Stomach (tissue), 9 donors: ENCODE results near the gene ERBB4. TPM values are rescaled to one million over a fixed set of nuclear protein-coding genes. Genes with fewer than 3 reads are reported as not detected.
"Not testable (repeated sequence)": the region's sequence is repeated elsewhere in the genome, so short reads cannot be mapped to it uniquely, and the experiment has no call there.

Source experiments
- DNase-seq, 2 donors: peaks; one replicate each; pipeline versions ENCODE4 v3.0.0 to v3.0.0-alpha.2; 2013 to 2019
- H3K27ac ChIP-seq, 5 donors: fragments of 200-600 bp in 4 of 5; sonication (generic) in 4 of 5; one replicate each; pipeline ENCODE4 v1.5.1; 2013 to 2019; ENCODE audit warnings: mild to moderate bottlenecking in 1 of 5, moderate library complexity in 1 of 5
- H3K27me3 ChIP-seq, 3 donors: fragments of 200-600 bp; sonication (generic); one replicate each; pipeline ENCODE4 v1.5.1; 2017 to 2019; ENCODE audit warnings: mixed run types in 1 of 3
- H3K36me3 ChIP-seq, 4 donors: fragments of 200-600 bp; sonication (generic); 1 replicate in 3 of 4; 2 replicates in 1 of 4; pipeline ENCODE4 v1.5.1; 2016 to 2019
- H3K4me1 ChIP-seq, 4 donors: fragments of 200-600 bp; sonication (generic); one replicate each; pipeline ENCODE4 v1.5.1; 2016 to 2019
- H3K4me3 ChIP-seq, 4 donors: fragments of 200-600 bp; sonication (generic) in 3 of 4; one replicate each; pipeline ENCODE4 v1.5.1; 2016 to 2019; ENCODE audit warnings: mild to moderate bottlenecking in 1 of 4
- H3K9me3 ChIP-seq, 4 donors: fragments of 200-600 bp; sonication (generic); one replicate each; pipeline ENCODE4 v1.5.1; 2016 to 2019
- EP300 ChIP-seq: sonication (generic); formaldehyde crosslinking; IDR thresholded peaks from one replicate; pipeline ENCODE4 v1.6.1; 2017; ENCODE audit warnings: antibody characterized with exemption
- POLR2A ChIP-seq, 4 donors: fragments of 450-650 bp; IDR thresholded peaks; one replicate each; pipeline ENCODE4 v1.6.1; 2016; ENCODE audit warnings: antibody characterized with exemption in 4 of 4, control low read depth in 2 of 4, mild to moderate bottlenecking in 1 of 4, moderate library complexity in 1 of 4
- POLR2AphosphoS5 ChIP-seq, 3 donors: sonication (generic); formaldehyde crosslinking; IDR thresholded peaks; one replicate each; pipeline ENCODE4 v1.6.1; 2016; ENCODE audit warnings: antibody characterized with exemption in 3 of 3
- WGBS, 5 donors: extraction: QIAGEN DNeasy Blood & Tissue Kit in 3 of 5; methylation state at CpG; one replicate each; pipeline versions ENCODE4 v1.1.5 to v1.1.7; 2013 to 2018; 5-methylcytosine and 5-hydroxymethylcytosine counted together
- intact Hi-C: fragments of 100-400 bp; cut with DNase I; formaldehyde crosslinking; loops from one replicate; pipeline ENCODE4 v1.15.1; 2023; ENCODE audit warnings: low total_unique reads
- polyA plus RNA-seq, 3 donors: library from polyadenylated mRNA; stranded (reverse); fragments of 200-250 nt; gene quantifications; one replicate each; pipeline ENCODE4 v1.2.3, GENCODE V29; 2013
- total RNA-seq, 5 donors: library from RNA; depleted of rRNA; stranded (reverse); fragments of >200 nt; gene quantifications; one replicate each; pipeline versions ENCODE4 v1.1.0 to v1.2.3, GENCODE V29; 2014 to 2016
- TF ChIP-seq, protein P1 (sequence below), 7 experiments: fragments of 450-650 bp in 4 of 7; fragments of 200-600 bp in 3 of 7; sonication (generic) in 3 of 7; IDR thresholded peaks; one replicate each; pipeline ENCODE4 v1.5.1; 2016 to 2019; ENCODE audit warnings: antibody characterized with exemption in 7 of 7, control low read depth in 2 of 7, mild to moderate bottlenecking in 1 of 7
- donor health status: healthy with polysubstance abuse.
- donor health status: Bipolar disorder and iron deficiency.
- donor health status: healthy.

Gene ERBB4
- total and polyA plus RNA-seq, 8 donors = 0.12 to 2.5 (median 0.45) TPM; not detected in 1

DNA sequence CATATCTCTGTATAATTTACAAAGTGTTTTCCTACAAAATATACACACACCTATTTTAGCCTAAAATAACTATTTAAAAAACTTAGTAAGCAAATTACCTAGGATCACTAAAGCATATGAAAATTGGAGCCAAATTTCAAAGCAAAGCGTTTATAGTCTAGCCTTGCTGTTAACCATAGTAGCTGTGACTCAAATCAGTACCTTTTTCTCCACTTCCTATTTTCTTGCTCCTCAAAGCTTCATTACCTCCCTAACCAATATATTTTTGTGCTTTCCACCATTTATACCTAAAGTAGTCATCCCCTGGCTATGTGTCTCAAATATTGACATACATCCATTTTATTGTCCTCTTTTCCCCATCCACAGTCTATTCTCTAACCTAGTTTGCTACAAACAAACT, 73.1 kb downstream of the ERBB4 start:
- Histone ChIP-seq H3K27ac (no peak overlapping the region), H3K4me3 (no peak overlapping the region), H3K4me1 (no peaks in the 10 kb centered on the region), H3K9me3 (peaks cover 0 to 7% (median 0%) of the 10 kb centered on the region in 4 donors), H3K27me3 (no peaks in the 10 kb centered on the region), H3K36me3 (no peaks in the 10 kb centered on the region)
- intact Hi-C loops = no loop called here
- DNase-seq = no peak
- 86 to 98% (median 90%) methylated on average over 1 of the region's 1 CpG for WGBS, 5 donors
- TF ChIP-seq POLR2A (IDR thresholded peaks at IDR 0.05) = no peak
- TF ChIP-seq POLR2AphosphoS5 (IDR thresholded peaks at IDR 0.05) = no peak
- TF ChIP-seq, protein P1, sequence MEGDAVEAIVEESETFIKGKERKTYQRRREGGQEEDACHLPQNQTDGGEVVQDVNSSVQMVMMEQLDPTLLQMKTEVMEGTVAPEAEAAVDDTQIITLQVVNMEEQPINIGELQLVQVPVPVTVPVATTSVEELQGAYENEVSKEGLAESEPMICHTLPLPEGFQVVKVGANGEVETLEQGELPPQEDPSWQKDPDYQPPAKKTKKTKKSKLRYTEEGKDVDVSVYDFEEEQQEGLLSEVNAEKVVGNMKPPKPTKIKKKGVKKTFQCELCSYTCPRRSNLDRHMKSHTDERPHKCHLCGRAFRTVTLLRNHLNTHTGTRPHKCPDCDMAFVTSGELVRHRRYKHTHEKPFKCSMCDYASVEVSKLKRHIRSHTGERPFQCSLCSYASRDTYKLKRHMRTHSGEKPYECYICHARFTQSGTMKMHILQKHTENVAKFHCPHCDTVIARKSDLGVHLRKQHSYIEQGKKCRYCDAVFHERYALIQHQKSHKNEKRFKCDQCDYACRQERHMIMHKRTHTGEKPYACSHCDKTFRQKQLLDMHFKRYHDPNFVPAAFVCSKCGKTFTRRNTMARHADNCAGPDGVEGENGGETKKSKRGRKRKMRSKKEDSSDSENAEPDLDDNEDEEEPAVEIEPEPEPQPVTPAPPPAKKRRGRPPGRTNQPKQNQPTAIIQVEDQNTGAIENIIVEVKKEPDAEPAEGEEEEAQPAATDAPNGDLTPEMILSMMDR (IDR thresholded peaks at IDR 0.05) = no peak
- no peak for TF ChIP-seq EP300

DNA sequence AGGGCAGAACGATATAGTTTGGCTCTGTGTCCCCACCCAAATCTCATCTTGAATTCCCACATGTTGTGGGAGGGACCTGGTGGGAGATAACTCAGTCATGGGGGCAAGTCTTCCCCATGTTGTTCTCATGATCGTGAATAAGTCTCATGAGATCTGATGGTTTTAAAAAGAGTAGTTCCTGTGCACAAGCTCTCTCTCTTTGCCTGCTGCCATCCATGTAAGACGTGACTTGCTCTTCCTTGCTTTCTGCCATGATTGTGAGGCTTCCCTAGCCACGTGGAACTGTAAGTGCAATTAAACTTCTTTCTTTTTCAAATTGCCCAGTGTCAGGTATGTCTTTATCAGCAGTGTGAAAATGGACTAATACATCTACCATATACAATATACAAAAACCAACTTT, 76.9 kb downstream of the ERBB4 start:
- H3K36me3 ChIP-seq, H3K9me3 ChIP-seq, DNase-seq, H3K27ac ChIP-seq, H3K27me3 ChIP-seq, H3K4me1 ChIP-seq, intact Hi-C loops, H3K4me3 ChIP-seq: not testable (repeated sequence)
- 74 to 89% (median 85%) methylated on average over 4 of the region's 4 CpGs for WGBS, 5 donors

DNA sequence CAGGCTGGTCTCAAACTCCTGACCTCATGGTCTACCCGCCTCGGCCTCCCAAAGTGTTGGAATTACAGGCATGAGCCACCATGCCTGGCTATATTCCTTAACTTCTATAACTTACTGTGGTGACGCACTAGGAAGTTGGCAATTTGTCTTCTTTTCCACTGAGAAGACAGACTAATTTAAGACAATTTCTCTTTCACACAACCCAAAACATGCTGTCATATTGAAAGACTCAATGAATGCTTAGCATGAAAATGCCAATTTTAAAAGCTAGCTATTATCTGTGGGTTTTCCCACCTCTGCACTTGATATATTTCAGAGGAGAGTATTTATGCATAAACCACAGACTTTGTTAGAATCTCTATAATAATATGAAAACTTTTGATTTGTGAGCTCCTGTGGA, 84.5 kb downstream of the ERBB4 start:
- 78 to 96% (median 90%) methylated on average over 3 of the region's 3 CpGs for WGBS, 5 donors
- Histone ChIP-seq H3K4me3 (no peak overlapping the region), H3K27me3 (no peaks in the 10 kb centered on the region), H3K4me1 (no peaks in the 10 kb centered on the region), H3K27ac (no peak overlapping the region), H3K36me3 (no peaks in the 10 kb centered on the region), H3K9me3 (no peaks in the 10 kb centered on the region)
- DNase-seq = no peak
- intact Hi-C loops = no loop called here
- TF ChIP-seq EP300 = no peak
- no peak for TF ChIP-seq POLR2A (IDR thresholded peaks at IDR 0.05)
- no peak for TF ChIP-seq POLR2AphosphoS5 (IDR thresholded peaks at IDR 0.05)
- TF ChIP-seq, protein P1 (IDR thresholded peaks at IDR 0.05) = no peak

DNA sequence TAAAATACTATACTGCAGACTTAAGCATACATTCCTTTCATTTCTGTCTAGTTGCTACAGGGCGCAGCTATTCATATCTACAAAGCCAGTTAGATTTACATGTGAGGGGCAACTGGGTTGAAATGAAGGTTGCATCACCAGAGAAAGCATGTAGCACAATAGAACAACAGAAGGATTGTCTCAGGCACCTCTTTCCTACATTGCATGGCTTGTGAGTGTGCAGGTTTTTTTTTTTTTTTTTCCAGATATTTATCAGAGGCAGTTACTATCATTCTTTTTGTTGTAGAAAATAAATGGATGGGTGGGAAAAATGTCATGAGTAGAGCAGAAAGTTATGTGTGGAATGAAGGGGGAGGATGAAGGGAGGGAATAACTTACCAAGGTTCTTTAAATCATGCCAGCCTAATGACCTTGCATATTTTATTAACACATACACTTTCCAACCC, 86.8 kb downstream of the ERBB4 start:
- no peaks in the 10 kb centered on the region for H3K9me3 ChIP-seq
- H3K36me3 ChIP-seq = no peaks in the 10 kb centered on the region
- H3K27me3 ChIP-seq = no peaks in the 10 kb centered on the region
- no peaks in the 10 kb centered on the region for H3K4me1 ChIP-seq
- 29 to 83% (median 56%) methylated on average over 1 of the region's 1 CpG for WGBS, 5 donors
- intact Hi-C loops = no loop called here
- peak in 1 of 2 donors; percentile 7 for DNase-seq
- no peak overlapping the region for H3K4me3 ChIP-seq
- TF ChIP-seq POLR2A (IDR thresholded peaks at IDR 0.05) (no peak), EP300 (no peak), POLR2AphosphoS5 (IDR thresholded peaks at IDR 0.05) (no peak)
- TF ChIP-seq, protein P1 (IDR thresholded peaks at IDR 0.05) = no peak
- no peak overlapping the region for H3K27ac ChIP-seq

DNA sequence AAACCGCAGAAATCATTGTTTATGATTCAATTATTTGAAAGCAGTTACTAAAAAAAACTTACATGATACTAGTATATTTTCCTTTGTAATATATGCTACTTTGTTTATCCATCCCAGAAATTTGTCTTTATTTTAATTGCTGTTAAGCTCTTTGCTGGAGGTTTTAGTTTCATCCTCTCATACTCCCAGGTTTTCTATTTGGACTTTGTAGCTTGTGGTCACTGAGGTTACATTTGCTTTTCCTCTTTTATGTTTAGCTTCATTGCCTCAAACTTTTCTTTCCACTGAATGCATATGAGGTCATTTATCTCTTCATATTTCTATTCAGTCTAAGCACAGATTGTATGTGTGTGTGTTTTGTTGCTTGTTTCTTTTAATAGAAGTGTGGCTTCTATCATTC, 89.9 kb downstream of the ERBB4 start:
- TF ChIP-seq EP300 (no peak), POLR2A (IDR thresholded peaks at IDR 0.05) (no peak), POLR2AphosphoS5 (IDR thresholded peaks at IDR 0.05) (no peak)
- no peaks in the 10 kb centered on the region for H3K9me3 ChIP-seq
- no peaks in the 10 kb centered on the region for H3K36me3 ChIP-seq
- no peak overlapping the region for H3K4me3 ChIP-seq
- no peaks in the 10 kb centered on the region for H3K4me1 ChIP-seq
- intact Hi-C loops = no loop called here
- WGBS, 5 donors = 75 to 87% (median 78%) methylated on average over 1 of the region's 1 CpG
- no peaks in the 10 kb centered on the region for H3K27me3 ChIP-seq
- no peak for DNase-seq
- H3K27ac ChIP-seq = no peak overlapping the region
